ENCODE measurements around the gene ANO8.

- TF ChIP-seq, protein P1, sequence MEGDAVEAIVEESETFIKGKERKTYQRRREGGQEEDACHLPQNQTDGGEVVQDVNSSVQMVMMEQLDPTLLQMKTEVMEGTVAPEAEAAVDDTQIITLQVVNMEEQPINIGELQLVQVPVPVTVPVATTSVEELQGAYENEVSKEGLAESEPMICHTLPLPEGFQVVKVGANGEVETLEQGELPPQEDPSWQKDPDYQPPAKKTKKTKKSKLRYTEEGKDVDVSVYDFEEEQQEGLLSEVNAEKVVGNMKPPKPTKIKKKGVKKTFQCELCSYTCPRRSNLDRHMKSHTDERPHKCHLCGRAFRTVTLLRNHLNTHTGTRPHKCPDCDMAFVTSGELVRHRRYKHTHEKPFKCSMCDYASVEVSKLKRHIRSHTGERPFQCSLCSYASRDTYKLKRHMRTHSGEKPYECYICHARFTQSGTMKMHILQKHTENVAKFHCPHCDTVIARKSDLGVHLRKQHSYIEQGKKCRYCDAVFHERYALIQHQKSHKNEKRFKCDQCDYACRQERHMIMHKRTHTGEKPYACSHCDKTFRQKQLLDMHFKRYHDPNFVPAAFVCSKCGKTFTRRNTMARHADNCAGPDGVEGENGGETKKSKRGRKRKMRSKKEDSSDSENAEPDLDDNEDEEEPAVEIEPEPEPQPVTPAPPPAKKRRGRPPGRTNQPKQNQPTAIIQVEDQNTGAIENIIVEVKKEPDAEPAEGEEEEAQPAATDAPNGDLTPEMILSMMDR (IDR thresholded peaks at IDR 0.05; ENCODE audit: low read length), result no peak
- TF ChIP-seq EZH2 (optimal IDR thresholded peaks at IDR 0.05; ENCODE audit: low read depth, low read length) (no peak), EZH2phosphoT487 (IDR thresholded peaks at IDR 0.05; ENCODE audit: low read length) (no peak)
Measured at GRCh38 chr19:17347361-17347760, 12.7 kb upstream of the ANO8 start.
